ENCODE data around the gene P2RX6.
A peak's percentile ranks its signal among the peaks of the same experiment; 100 is the strongest.
"Not testable (repeated sequence)": the region's sequence is repeated elsewhere in the genome, so short reads cannot be mapped to it uniquely, and the experiment has no call there.

The P2RX6 gene

DNA sequence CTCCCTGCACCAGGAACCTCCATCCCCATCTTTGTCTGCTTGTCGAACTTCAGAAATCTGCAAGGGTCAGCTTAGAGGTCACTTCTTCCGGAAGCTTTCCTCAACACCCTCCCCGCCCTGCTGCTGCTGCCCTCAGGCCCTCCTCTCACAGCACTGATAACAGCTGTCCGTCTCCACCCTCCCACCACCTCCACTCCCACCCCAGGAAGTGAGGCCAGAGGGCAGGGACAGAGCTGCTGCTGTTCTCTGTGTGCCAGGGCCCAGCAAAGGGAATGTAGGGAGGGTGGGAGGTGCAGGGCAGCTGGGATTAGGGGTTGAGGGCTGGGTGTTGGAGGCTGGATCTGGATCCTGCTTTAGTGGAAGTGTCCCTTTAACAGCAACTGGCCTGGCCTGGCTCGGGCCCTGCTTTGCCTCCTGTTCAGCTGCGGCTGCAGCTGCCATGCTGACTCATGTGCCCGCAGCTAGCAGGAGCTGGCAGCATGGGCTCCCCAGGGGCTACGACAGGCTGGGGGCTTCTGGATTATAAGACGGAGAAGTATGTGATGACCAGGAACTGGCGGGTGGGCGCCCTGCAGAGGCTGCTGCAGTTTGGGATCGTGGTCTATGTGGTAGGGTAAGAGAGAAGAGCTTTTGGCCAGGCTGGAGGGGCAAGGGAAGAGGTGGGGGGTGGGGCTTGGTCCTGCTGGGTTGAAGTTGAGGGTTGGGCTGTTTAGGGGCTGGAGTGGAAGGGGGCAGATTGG, at the start of gene P2RX6:
Gene P2RX6 (plus strand): TSS at position 440 of the 740 bp plus-strand sequence. CDS start 10 bp downstream, at position 450.
- Mint-ChIP-seq H3K9me3 (ENCODE audit: low read depth) (no peaks in the 10 kb centered on the region), H3K4me3 (peak within 1 kb of the TSS; percentile 90), H3K4me1 (ENCODE audit: low read depth) (peaks cover 26% of the 10 kb centered on the region), H3K36me3 (no peaks in the 10 kb centered on the region), H3K27me3 (no peaks in the 10 kb centered on the region), H3K27ac (peak within 1 kb of the TSS; percentile 66)

DNA sequence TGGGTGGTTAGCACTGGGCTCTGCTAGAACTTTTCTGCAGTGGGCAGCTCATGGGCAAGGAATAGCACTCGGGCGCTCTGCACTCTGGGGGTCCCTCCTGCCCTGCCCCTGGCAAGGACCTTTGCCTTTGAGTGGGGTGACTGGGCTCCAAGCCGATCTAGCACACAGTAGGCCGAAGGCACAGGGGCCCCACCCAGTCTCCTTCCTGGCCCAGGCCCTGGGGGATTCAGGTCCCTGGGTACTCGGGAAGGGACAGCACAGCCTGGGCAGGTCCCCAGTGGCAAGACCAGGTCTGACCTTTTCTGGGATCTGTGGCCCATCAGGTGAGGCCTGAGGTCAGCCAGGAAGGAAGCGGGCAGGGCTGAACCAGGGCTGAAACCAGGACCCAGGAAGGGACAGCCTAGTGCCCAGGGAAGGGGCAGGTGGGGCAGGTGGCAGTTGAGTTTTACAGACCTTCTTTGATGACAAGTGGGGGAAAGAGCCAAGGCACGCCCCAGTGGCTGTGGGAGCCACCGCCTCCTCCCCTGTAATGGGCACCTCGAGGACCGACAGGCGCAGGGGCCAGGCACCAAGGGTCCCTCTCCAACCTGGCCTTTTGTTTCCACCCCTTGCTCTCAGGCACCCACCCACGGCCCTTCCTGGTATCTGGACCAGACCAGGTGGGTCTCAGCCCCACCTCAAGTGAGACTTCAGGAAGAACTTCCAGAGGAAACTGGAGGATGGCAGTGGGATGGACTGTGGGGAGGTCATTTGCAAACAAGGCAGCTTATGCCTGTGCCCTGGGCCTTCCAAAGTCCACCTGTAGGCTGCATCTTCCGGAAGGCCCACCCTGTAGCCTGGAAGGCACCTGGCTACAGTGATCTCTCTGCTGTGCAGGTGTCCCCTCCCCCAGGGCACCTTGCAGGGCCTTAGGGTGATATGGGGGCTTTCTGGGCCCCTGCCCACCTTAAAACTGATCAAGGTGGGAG, 48.8 kb upstream of the P2RX6 start:
- peak overlapping the region; percentile 32 for H3K4me3 Mint-ChIP-seq
- no peaks in the 10 kb centered on the region for H3K9me3 Mint-ChIP-seq (ENCODE audit: low read depth)
- peaks cover 13% of the 10 kb centered on the region for H3K4me1 Mint-ChIP-seq (ENCODE audit: low read depth)
- H3K27me3 Mint-ChIP-seq, result peaks cover 2% of the 10 kb centered on the region
- no peak overlapping the region for H3K27ac Mint-ChIP-seq
- no peaks in the 10 kb centered on the region for H3K36me3 Mint-ChIP-seq

DNA sequence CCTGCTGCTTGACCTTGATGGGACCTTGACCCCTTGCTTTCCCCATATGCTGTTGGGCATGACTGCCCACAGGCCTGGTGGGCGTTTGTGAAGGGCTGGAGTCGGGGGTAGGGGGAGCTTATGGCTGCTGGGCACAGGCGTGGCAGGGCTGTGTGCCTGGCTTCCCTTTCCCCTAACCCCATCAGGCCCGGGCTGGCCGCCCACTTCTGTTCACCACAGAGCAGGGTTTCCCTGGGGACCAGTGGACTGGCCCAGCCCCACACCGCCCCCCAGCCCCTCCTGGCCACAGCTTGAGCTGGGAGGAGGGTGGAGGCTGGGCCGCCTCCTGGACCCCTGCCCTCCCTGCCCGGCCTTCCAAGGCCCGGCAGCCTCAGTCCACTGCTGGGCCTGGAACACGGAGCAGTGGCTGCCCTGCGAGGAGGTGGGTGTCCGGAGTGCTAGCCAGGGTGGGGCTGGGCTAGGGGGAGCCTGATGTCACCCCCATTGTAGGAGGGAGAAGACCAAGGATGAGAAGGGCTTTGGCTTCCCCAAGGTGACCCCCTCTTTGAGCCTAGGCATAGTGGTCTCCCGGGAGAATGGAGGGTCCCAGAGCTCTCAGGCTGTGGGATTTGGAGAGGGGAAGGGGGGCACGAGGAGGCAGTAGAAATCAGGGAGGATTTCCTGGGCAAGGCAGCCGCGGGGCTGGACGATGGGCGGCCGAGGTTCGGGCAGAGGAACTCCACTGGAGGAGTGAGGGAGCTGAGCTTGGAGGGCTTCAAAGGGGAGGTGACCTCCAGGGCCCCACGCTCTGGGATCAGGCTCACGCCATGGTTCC, 47.9 kb upstream of the P2RX6 start, which contains the start of gene AIFM3:
Gene AIFM3 (plus strand): TSS at position 373 of the 814 bp plus-strand sequence. CDS start 690 bp downstream, outside the sequence.
- no peak within 1 kb of the TSS for H3K4me3 Mint-ChIP-seq
- H3K4me1 Mint-ChIP-seq (ENCODE audit: low read depth), result peaks cover 8% of the 10 kb centered on the region

GRCh38 chr22:20967697-20968211, 47.2 kb upstream of the P2RX6 start:
- Mint-ChIP-seq H3K4me1 (ENCODE audit: low read depth) (peaks cover 8% of the 10 kb centered on the region), H3K27me3 (peaks cover 2% of the 10 kb centered on the region), H3K4me3 (no peak overlapping the region), H3K9me3 (ENCODE audit: low read depth) (no peaks in the 10 kb centered on the region), H3K27ac (no peak overlapping the region), H3K36me3 (no peaks in the 10 kb centered on the region)

More for the DNA sequence above, 47.9 kb upstream of the P2RX6 start, which contains the start of gene AIFM3:
- H3K27me3 Mint-ChIP-seq, result peaks cover 2% of the 10 kb centered on the region
- H3K9me3 Mint-ChIP-seq (ENCODE audit: low read depth), result no peaks in the 10 kb centered on the region
- no peak within 1 kb of the TSS for H3K27ac Mint-ChIP-seq
- no peaks in the 10 kb centered on the region for H3K36me3 Mint-ChIP-seq

DNA sequence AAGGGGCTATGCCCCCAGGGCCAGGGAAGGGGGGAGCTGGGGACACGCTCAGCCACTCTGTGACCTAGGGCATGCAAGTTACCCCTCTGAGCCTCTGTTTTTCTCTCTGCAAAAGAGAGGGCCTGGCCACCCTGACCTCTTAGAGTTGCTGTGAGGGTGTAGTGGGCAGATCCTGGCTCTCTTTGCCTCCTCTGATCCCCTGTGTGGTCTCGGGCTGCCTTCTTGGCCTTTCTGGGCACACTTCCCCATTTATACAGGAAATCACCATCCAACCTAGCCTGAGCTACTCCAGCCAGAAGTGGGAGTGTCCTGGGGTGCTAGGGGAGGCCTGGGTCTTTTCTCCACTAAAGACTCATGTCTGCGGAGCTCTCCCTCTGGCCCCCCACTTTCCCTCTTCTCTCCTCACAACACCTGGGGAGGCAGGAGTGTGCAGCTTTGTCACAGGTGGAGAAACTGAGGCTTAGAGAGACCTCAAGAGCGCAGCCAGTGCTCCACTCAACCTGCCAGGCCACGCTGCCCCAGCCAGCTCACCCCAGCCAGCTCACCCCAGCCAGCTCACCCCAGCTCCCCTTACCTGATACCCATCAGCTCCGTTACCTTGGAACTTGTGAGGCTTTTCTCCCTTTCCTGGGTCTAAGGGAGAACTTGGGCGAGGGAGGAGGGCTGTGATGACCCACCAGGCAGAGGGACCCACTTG, 46.5 kb upstream of the P2RX6 start:
- H3K4me3 Mint-ChIP-seq, result no peak overlapping the region
- peaks cover 2% of the 10 kb centered on the region for H3K27me3 Mint-ChIP-seq
- no peak overlapping the region for H3K27ac Mint-ChIP-seq
- peaks cover 8% of the 10 kb centered on the region for H3K4me1 Mint-ChIP-seq (ENCODE audit: low read depth)
- no peaks in the 10 kb centered on the region for H3K9me3 Mint-ChIP-seq (ENCODE audit: low read depth)
- H3K36me3 Mint-ChIP-seq, result no peaks in the 10 kb centered on the region

GRCh38 chr22:20970939-20971657, 43.9 kb upstream of the P2RX6 start:
- Mint-ChIP-seq H3K4me3 (no peak overlapping the region), H3K4me1 (ENCODE audit: low read depth) (no peaks in the 10 kb centered on the region), H3K36me3 (no peaks in the 10 kb centered on the region), H3K27me3 (no peaks in the 10 kb centered on the region), H3K9me3 (ENCODE audit: low read depth) (no peaks in the 10 kb centered on the region), H3K27ac (no peak overlapping the region)

- H3K4me3 Mint-ChIP-seq; H3K9me3 Mint-ChIP-seq (ENCODE audit: low read depth); H3K27me3 Mint-ChIP-seq; H3K27ac Mint-ChIP-seq; H3K4me1 Mint-ChIP-seq (ENCODE audit: low read depth); H3K36me3 Mint-ChIP-seq: not testable (repeated sequence)
Measured at GRCh38 chr22:20972014-20972694, 42.8 kb upstream of the P2RX6 start.

- Mint-ChIP-seq H3K36me3 (no peaks in the 10 kb centered on the region), H3K27ac (no peak overlapping the region), H3K4me1 (ENCODE audit: low read depth) (no peaks in the 10 kb centered on the region)
Measured at GRCh38 chr22:20972933-20973577, 41.9 kb upstream of the P2RX6 start.

GRCh38 chr22:20973634-20974286, 41.2 kb upstream of the P2RX6 start:
- Mint-ChIP-seq H3K36me3 (no peaks in the 10 kb centered on the region), H3K27me3 (no peaks in the 10 kb centered on the region), H3K4me1 (ENCODE audit: low read depth) (no peaks in the 10 kb centered on the region), H3K9me3 (ENCODE audit: low read depth) (no peaks in the 10 kb centered on the region), H3K27ac (no peak overlapping the region), H3K4me3 (no peak overlapping the region)

More at GRCh38 chr22:20972933-20973577, 41.9 kb upstream of the P2RX6 start:
- H3K27me3 Mint-ChIP-seq, result no peaks in the 10 kb centered on the region
- no peak overlapping the region for H3K4me3 Mint-ChIP-seq
- no peaks in the 10 kb centered on the region for H3K9me3 Mint-ChIP-seq (ENCODE audit: low read depth)

- Mint-ChIP-seq H3K27me3 (no peaks in the 10 kb centered on the region), H3K27ac (no peak overlapping the region), H3K9me3 (ENCODE audit: low read depth) (no peaks in the 10 kb centered on the region), H3K36me3 (no peaks in the 10 kb centered on the region), H3K4me1 (ENCODE audit: low read depth) (peaks cover 5% of the 10 kb centered on the region), H3K4me3 (no peak overlapping the region)
Measured at GRCh38 chr22:20974336-20974955, 40.5 kb upstream of the P2RX6 start.

DNA sequence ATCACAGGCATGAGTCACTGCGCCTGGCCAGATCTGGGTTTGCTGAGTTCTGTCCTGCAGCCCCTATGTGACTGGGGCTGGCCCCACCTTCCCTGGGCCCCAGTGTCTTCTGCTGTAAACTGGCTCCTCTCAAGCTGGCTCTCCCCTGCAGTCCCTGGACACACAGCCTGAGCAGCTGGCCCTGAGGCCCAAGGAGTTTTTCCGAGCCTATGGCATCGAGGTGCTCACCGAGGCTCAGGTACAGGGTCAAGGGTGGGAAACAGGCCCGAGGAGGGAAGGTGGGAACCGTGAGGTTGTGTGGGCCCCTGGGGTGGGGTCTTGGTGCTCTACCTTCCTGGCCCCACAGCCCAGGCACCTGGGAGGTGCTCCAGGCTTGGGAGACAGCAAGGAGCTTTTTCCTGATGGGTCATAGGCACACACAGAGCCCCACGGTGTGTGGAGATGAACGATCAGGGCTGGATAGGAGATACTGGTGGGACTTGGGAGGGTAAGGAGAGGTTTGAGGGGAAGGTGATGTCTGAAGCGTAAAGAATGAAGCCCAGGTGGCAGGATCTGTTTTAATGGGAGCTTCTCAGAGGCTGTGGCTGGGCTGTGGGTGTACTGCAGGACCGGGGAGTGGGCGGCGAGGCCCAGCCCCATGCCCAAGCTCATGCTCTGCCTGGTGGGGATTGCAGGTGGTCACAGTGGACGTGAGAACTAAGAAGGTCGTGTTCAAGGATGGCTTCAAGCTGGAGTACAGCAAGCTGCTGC, 39.2 kb upstream of the P2RX6 start:
- Mint-ChIP-seq H3K27me3 (no peaks in the 10 kb centered on the region), H3K36me3 (no peaks in the 10 kb centered on the region), H3K27ac (no peak overlapping the region), H3K4me3 (no peak overlapping the region), H3K4me1 (ENCODE audit: low read depth) (peaks cover 14% of the 10 kb centered on the region), H3K9me3 (ENCODE audit: low read depth) (no peaks in the 10 kb centered on the region)

Measured in activated naive CD8-positive, alpha-beta T cell (primary cell).